HepG2 (cell line): ENCODE results near the gene B4GALT3. TPM values are rescaled to one million over a fixed set of nuclear protein-coding genes. Genes with fewer than 3 reads are reported as not detected.
A peak's percentile ranks its signal among the peaks of the same experiment; 100 is the strongest.

Experiments
- SRSF4 ChIP-seq: fragments of 200-400 bp; formaldehyde crosslinking; IDR thresholded peaks from one replicate; pipeline ENCODE4 v1.6.1; 2018; ENCODE audit warnings: mild to moderate bottlenecking, low read depth, low read length, moderate library complexity; ENCODE audit not compliant: poor library complexity, severe bottlenecking
- TFDP2 ChIP-seq: sonication (generic); formaldehyde crosslinking; IDR thresholded peaks from 2 replicates; pipeline ENCODE4 v1.4.0; 2020; ENCODE audit warnings: missing genetic modification reagents
- ZSCAN21 ChIP-seq: sonication (generic); formaldehyde crosslinking; IDR thresholded peaks from 2 replicates; pipeline ENCODE4 v1.8.0; 2022; ENCODE audit warnings: mild to moderate bottlenecking, missing genetic modification reagents, moderate library complexity, borderline replicate concordance
- polyA plus RNA-seq, 8 experiments: library from polyadenylated mRNA; depleted of rRNA in 3 of 8; stranded (reverse) in 7 of 8; unstranded in 1 of 8; fragments of >200 nt; fragmentation: Illumina TruSeq in 4 of 8; extraction: Trizol in 4 of 8; gene quantifications; 2 replicates each; pipeline versions ENCODE4 v1.2.1 to v1.2.3, GENCODE V29; 2011 to 2016; ENCODE audit warnings: low read depth in 4 of 8, missing spikeins in 1 of 8, mixed read lengths in 1 of 8; ENCODE audit not compliant: insufficient read depth in 1 of 8
- total RNA-seq, 5 experiments: library from RNA; depleted of rRNA; stranded (reverse); fragments of >200 nt; fragmentation: Illumina TruSeq; extraction: Trizol; gene quantifications; 2 replicates each; pipeline ENCODE4 v1.2.3, GENCODE V29; 2016; ENCODE audit warnings: low read depth in 1 of 5
- TF ChIP-seq, protein P1 (sequence below): sonication (generic); formaldehyde crosslinking; IDR thresholded peaks from one replicate; pipeline ENCODE4 v1.5.1; 2020; ENCODE audit warnings: mild to moderate bottlenecking, missing genetic modification reagents; ENCODE audit errors: not compliant biosample characterization
- TF ChIP-seq, protein P2 (sequence below): sonication (generic); formaldehyde crosslinking; IDR thresholded peaks from 2 replicates; pipeline ENCODE4 v1.4.0; 2020; ENCODE audit warnings: missing genetic modification reagents, borderline replicate concordance

Gene B4GALT3
- total and polyA plus RNA-seq, 2 of the 13 experiments (the other 11 are each of a cell fraction or from before 2014, with no cell fraction given): 35.6 to 40.4 TPM

GRCh38 chr1:161165742-161166668 lies 11.3 kb downstream of the B4GALT3 start, which contains the start of gene PPOX (continued):
- peak; percentile 81 for TF ChIP-seq TFDP2 (CRISPR knock-in tag)
- TF ChIP-seq, protein P1, sequence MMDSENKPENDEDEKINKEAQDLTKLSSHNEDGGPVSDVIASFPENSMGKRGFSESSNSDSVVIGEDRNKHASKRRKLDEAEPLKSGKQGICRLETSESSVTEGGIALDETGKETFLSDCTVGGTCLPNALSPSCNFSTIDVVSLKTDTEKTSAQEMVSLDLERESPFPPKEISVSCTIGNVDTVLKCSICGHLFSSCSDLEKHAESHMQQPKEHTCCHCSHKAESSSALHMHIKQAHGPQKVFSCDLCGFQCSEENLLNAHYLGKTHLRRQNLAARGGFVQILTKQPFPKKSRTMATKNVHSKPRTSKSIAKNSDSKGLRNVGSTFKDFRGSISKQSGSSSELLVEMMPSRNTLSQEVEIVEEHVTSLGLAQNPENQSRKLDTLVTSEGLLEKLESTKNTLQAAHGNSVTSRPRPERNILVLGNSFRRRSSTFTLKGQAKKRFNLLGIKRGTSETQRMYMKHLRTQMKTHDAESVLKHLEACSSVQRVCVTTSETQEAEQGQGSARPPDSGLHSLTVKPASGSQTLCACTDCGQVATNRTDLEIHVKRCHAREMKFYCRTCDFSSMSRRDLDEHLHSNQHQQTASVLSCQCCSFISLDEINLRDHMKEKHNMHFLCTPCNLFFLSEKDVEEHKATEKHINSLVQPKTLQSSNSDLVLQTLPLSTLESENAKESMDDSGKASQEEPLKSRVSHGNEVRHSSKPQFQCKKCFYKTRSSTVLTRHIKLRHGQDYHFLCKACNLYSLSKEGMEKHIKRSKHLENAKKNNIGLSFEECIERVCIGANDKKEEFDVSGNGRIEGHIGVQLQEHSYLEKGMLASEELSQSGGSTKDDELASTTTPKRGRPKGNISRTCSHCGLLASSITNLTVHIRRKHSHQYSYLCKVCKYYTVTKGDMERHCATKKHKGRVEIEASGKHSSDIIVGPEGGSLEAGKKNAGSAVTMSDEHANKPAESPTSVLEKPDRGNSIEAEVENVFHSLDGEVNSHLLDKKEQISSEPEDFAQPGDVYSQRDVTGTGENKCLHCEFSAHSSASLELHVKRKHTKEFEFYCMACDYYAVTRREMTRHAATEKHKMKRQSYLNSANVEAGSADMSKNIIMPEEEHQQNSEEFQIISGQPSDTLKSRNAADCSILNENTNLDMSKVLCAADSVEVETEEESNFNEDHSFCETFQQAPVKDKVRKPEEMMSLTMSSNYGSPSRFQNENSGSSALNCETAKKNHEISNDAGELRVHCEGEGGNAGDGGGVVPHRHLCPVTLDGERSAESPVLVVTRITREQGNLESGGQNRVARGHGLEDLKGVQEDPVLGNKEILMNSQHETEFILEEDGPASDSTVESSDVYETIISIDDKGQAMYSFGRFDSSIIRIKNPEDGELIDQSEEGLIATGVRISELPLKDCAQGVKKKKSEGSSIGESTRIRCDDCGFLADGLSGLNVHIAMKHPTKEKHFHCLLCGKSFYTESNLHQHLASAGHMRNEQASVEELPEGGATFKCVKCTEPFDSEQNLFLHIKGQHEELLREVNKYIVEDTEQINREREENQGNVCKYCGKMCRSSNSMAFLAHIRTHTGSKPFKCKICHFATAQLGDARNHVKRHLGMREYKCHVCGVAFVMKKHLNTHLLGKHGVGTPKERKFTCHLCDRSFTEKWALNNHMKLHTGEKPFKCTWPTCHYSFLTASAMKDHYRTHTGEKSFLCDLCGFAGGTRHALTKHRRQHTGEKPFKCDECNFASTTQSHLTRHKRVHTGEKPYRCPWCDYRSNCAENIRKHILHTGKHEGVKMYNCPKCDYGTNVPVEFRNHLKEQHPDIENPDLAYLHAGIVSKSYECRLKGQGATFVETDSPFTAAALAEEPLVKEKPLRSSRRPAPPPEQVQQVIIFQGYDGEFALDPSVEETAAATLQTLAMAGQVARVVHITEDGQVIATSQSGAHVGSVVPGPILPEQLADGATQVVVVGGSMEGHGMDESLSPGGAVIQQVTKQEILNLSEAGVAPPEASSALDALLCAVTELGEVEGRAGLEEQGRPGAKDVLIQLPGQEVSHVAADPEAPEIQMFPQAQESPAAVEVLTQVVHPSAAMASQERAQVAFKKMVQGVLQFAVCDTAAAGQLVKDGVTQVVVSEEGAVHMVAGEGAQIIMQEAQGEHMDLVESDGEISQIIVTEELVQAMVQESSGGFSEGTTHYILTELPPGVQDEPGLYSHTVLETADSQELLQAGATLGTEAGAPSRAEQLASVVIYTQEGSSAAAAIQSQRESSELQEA: no peak
- TF ChIP-seq, protein P2, sequence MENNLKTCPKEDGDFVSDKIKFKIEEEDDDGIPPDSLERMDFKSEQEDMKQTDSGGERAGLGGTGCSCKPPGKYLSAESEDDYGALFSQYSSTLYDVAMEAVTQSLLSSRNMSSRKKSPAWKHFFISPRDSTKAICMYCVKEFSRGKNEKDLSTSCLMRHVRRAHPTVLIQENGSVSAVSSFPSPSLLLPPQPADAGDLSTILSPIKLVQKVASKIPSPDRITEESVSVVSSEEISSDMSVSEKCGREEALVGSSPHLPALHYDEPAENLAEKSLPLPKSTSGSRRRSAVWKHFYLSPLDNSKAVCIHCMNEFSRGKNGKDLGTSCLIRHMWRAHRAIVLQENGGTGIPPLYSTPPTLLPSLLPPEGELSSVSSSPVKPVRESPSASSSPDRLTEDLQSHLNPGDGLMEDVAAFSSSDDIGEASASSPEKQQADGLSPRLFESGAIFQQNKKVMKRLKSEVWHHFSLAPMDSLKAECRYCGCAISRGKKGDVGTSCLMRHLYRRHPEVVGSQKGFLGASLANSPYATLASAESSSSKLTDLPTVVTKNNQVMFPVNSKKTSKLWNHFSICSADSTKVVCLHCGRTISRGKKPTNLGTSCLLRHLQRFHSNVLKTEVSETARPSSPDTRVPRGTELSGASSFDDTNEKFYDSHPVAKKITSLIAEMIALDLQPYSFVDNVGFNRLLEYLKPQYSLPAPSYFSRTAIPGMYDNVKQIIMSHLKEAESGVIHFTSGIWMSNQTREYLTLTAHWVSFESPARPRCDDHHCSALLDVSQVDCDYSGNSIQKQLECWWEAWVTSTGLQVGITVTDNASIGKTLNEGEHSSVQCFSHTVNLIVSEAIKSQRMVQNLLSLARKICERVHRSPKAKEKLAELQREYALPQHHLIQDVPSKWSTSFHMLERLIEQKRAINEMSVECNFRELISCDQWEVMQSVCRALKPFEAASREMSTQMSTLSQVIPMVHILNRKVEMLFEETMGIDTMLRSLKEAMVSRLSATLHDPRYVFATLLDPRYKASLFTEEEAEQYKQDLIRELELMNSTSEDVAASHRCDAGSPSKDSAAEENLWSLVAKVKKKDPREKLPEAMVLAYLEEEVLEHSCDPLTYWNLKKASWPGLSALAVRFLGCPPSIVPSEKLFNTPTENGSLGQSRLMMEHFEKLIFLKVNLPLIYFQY (CRISPR knock-in tag): 0 out of 2 replicates have a peak, but pooled peaks have one; percentile 25
- 0 out of 2 replicates have a peak, but pooled peaks have one; percentile 58 for TF ChIP-seq ZSCAN21 (CRISPR knock-in tag)
- TF ChIP-seq SRSF4: no peak
